ENCODE results near the gene PPM1F.
"Not testable (repeated sequence)": the region's sequence is repeated elsewhere in the genome, so short reads cannot be mapped to it uniquely, and the experiment has no call there.

The PPM1F gene

GRCh38 chr22:21889251-21889990, 63.2 kb downstream of the PPM1F start:
- DNase-seq (ENCODE audit: low read depth): no peak

- no peak for DNase-seq (ENCODE audit: low read depth)
Observed at GRCh38 chr22:21887841-21888240, 64.8 kb downstream of the PPM1F start.

GRCh38 chr22:21883930-21884329, 68.7 kb downstream of the PPM1F start:
- not testable (repeated sequence) for DNase-seq (ENCODE audit: low read depth)

GRCh38 chr22:21882754-21883333, 69.8 kb downstream of the PPM1F start:
- DNase-seq (ENCODE audit: low read depth): not testable (repeated sequence)

GRCh38 chr22:21881841-21882753, 70.6 kb downstream of the PPM1F start:
- no peak for DNase-seq (ENCODE audit: low read depth)

GRCh38 chr22:21876486-21877176, 76.0 kb downstream of the PPM1F start:
- DNase-seq (ENCODE audit: low read depth): peak; percentile 4

- not testable (repeated sequence) for DNase-seq (ENCODE audit: low read depth)
Observed at GRCh38 chr22:21874953-21875352, 77.7 kb downstream of the PPM1F start.

GRCh38 chr22:21873619-21874018, 79.0 kb downstream of the PPM1F start:
- no peak for DNase-seq (ENCODE audit: low read depth)

GRCh38 chr22:21872741-21873140, 79.9 kb downstream of the PPM1F start:
- DNase-seq (ENCODE audit: low read depth): not testable (repeated sequence)

All from activated T-helper 9 cell treated with anti-CD3 and anti-CD28 coated beads, Interleukin-2, amount 50 U/mL, for 16 hours (primary cell).